HG02642 (cell line): ENCODE data around the gene MTA1.

Source experiments
- ATAC-seq: cut with Tn5 transposase; IDR thresholded peaks from one replicate; pipeline ENCODE4 v1.9.1; 2021; ENCODE audit warnings: mild to moderate bottlenecking; ENCODE audit not compliant: unreplicated experiment, poor library complexity

The MTA1 gene

DNA sequence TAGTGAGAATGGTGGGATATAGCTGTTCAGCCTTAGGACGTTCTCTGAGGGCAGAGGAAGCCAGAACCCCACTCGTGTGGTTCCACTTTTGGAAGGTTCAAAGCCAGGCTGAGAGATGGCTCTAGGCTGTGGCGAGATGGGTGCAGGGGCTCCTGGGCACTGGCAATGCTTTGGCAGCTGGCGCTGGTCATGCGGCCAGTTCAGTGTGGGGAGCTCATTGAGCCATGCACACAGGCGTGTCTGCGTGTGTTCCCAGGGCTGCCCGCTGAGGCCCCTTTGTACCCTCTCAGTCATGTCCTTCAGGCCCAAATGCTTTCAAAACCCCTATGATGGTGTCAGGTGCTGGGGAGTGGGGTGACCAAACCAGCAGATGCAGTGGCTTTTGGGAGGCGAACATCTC is 19.6 kb upstream of the MTA1 start:
- no peak for ATAC-seq

DNA sequence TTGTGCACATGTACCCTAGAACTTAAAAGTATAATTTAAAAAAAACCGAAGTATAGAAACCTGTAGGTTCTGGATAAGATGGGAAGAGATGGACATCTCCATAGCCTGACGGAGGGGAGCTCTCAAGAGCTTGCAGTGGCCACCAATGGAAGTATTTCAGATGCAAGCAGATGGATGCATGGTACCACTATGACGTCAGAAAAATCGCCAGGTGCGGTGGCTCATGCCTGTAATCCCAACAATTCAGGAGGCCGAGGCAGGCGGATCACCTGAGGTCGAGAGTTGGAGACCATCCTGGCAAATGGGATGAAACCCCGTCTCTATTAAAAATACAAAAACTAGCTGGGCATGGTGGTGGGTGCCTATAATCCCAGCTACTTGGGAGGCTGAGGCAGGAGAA is 17.9 kb upstream of the MTA1 start:
- no peak for ATAC-seq

DNA sequence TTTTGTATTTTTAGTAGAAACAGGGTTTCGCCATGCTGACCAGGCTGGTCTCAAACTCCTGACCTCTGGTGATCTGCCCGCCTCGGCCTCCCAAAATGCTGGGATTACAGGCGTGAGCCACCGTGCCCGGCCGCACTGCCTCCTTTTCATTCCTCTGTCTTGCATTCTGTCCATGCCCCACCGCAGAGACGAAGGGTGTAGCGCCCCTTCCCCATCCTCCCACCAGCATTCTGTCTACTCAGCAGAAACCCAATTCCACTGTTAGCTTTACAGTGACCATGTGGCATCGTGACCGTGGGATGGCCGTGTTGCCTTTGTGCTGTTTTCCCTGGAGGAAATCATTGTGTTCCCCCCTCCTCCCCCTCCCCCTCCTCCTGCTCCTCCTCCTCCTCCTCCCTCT is 11.0 kb upstream of the MTA1 start:
- no peak for ATAC-seq

GRCh38 chr14:105409364-105409763 is 10.3 kb upstream of the MTA1 start:
- no peak for ATAC-seq

DNA sequence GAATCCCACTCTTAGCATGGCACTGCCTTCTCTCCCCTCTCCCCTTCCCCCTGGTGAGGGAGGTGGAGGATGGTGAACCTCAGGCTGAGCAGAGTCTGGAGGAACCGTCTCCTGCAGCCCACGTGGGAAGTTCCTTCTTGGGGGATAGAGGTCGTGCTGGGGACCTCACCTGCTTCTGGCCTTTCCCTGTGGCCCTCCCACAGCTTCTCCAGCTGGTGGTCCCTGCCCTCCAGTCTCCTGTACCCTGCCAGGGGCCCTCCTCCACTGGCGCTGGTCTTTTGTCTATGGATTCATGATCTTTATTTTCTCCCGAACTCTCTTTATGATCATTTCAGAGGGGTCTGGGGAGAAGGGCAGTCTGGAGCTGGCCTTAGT is 9.0 kb upstream of the MTA1 start:
- ATAC-seq = no peak

DNA sequence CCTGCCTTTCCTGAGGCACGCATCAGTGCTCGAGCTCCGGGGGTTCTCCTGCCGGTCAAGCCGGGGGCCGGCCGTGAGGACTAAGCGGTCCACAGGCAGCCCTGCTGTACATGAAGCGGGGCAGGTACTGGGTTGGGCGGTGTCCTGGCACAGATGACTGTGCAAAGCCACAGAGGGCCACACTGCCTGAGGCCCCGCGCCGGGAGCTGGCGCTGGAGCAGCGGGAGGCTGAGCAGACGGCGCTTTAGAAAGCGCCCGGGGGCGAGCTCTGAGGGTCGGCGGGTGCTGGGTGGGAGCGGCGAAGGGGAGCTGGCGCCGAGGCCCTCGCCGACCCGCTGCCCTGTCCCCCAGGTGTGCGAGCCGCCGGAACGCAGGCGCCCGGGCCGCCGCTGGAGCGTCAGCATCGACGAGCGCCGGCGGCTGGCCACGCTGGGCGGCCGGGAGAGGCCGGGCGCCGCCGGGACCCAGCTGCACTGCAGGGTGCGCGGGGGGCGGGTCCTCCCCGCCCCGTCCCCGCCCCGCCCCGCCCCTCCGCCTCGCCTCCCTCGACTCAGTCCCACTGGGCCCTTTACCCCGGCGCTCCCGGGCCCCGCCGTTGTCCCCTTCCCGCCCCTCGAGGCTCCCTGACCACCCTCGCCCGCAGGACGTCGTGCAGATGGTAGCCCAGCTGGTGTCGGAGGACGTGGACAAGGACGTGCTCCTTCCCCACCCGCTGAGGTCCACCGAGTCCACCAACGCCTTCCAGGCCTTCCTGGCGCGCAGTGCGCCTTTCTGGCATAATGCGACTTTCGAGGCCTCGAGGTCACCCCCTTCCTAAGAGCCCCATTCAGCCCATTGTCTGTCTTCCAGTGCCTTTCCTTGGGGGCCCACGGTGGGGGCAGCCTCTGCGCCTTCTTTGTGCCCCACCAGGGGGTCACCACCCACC is 8.3 kb upstream of the MTA1 start:
- ATAC-seq = no peak

GRCh38 chr14:105411985-105412770 is 7.4 kb upstream of the MTA1 start:
- no peak for ATAC-seq

DNA sequence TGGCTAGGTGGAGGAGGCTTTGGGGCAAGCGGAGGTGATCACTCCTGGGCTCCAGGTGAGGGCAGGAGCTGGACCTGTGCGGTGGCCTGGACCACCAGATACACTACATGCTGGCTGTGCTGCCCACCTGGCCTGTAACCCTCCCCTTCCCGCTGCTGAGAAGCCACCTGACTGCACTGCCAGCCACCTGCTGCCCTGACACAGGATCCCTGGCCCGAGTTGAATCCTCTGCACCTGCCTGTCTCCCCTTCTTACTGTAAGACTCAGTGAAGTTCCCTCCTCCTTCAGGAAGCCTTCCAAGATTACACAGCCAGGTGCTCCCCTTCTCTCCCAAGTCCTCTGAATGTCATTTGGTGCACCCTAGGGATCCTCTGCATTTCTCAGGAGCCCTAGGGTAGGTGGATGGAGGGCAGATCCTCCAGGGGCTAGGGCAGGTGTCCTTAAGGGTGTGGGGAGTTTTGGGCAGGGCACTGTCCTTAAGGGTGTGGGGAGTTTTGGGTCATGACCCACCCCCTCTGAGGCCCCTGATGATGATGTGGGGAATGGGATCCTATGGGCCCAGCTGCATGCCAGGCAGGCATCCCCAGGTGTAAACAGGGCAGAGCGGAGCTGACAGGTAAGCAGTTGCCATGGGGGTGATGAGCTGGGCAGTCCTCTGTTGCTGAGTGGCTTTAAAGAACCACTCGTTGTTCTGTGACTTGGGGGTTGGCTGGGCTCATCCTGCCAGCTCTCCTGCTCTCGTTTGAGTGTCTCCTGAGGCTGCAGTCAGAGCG is 6.7 kb upstream of the MTA1 start:
- ATAC-seq = no peak

- ATAC-seq = no peak
Observed at GRCh38 chr14:105413544-105413886, 6.1 kb upstream of the MTA1 start.

DNA sequence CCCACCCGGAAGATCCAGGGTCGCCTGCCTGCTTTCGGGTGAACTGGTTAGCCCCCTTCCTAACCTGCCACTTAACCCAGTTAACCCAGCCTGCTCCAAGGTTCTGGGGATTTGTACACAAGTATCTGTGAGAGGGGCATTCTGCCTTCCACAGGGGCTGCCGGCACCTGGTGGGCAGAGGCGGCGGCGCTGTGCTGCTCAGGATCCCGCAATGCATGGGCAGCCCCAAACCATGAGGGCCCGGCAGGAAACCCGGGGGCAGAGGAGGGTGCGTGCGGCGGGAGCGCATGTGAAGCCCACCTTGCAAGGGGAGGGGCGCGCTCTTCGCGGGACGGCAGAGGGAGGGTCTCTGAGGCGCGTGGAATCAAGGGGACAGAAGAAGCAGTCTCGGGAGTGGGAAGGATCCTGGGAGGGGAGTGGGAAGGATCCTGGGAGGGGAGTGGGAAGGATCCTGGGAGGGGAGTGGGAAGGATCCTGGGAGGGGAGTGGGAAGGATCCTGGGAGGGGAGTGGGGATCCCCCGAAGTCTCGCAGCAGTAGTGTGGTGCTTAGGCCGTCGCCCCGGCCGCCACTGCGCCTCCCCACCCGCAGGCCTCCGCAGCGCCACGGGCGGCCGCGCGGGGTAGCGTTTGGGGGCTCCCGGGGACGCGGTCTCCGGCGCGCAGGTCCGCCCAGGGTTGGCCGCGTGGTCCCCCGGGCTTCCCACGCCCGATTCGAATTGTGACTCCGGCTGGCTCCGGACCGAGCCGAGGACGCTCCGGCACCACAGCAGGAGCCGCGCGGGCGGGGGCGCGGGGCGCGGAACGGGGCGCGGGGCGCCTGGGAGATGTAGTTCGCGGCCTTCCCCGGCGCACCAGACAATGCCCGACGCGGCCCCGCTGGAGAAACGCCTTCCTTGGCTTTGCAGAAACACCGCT is 4.9 kb upstream of the MTA1 start:
- no peak for ATAC-seq

DNA sequence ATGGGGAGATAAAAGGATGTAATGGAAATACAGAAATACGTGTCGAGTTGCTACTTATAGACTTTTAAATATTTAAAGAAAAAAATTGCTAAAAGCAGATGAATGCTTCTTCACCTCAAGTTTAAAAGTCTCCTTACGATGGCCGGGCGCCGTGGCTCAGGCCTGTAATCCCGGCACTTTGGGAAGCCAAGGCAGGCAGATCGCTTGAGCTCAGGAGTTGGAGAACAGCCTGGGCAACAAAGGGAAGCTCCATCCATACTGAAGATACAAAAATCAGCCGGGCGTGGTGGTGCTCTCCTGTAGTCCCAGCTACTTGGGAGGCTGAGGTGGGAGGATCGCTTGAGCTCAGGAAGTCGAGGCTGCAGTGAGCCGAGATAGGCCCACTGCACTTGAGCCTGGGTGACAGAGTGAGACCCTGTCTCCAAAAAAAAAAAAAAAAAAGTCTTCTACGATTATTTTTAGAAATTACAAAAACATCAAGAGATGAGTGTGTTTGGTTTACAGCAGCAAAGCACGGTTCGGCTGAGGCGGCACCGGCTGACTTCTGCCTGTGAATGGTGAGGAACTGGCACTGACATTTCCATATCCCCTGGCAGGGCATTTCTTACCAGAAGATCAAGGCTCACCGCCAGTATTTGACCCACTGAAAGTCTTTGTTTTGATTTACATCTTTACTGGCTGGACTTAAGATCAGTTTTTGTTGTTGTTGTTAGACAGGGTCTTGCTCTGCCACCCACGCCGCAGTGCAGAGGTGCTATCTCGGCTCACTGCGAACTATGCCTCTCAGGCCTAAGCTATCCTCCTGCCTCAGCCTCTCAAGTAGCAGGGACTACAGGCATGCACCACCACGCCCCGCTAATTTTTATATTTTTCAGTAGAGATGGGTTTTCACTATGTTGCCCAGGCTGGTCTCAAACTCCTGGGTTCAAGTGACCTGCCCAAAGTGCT is 3.9 kb upstream of the MTA1 start:
- ATAC-seq = no peak

DNA sequence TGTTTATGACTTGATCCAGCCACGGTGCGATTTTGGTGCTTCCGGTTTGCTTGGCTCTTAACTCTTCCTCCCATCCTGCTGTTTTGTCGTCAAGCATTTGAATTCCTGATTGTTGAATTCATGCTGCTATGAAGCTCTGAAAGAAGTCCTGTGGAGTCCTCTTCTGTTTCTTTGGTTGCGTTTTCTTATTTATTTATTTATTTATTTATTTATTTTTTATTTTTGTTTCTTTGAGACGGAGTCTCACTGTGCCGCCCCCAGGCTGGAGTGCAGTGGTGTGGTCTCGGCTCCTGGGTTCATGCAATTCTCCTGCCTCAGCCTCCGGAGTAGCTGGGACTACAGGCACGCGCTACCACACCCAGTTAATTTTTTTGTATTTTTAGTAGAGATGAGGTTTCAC is 3.0 kb upstream of the MTA1 start:
- no peak for ATAC-seq

DNA sequence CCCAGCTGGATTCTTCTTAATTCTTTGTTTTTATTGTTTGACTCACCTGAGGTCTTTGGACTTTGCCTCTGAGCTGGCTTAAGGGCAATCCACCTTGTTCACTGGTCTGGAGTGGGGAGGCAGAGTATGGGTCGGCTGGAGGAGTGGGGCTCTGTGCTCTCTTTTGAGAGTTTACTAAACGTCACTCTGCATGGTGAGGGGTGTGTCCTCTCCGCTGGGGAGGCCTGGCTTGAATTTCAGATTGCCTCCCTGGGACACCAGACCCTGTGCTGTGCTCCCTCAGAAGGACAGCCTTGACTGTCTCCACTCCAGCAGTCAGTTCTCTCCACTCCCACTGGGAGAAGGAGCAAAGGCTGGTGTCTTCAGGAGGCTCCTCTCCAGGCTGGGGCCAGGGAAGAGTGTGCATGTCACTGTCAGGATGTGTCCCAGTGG is 1.9 kb upstream of the MTA1 start:
- no peak for ATAC-seq

- ATAC-seq = no peak
Observed at GRCh38 chr14:105418269-105419194, 1.1 kb upstream of the MTA1 start.

- ATAC-seq = no peak
Observed at GRCh38 chr14:105420101-105420973, 710 bp downstream of the MTA1 start.

- no peak for ATAC-seq
Observed at GRCh38 chr14:105420974-105421674, 1.5 kb downstream of the MTA1 start.
